Stimulated activated naive CD8-positive, alpha-beta T cell treated with anti-CD3 and anti-CD28 coated beads, Interleukin-15, amount 100 ng/mL, for 72 hours (primary cell): ENCODE results near the gene ONECUT1.
"Not testable (repeated sequence)": the region's sequence is repeated elsewhere in the genome, so short reads cannot be mapped to it uniquely, and the experiment has no call there.

ENCODE experiments used
- ATAC-seq: fragments of 150-1000 bp; cut with Tn5 transposase; 2 replicates; pipeline ENCODE4 v1.10.0; 2021; ENCODE audit warnings: mild to moderate bottlenecking, moderate library complexity
- DNase-seq, 2 donors: peaks; one replicate each; pipeline ENCODE4 v3.0.0; 2021 to 2022
- H3K27ac Mint-ChIP-seq, 2 donors: one replicate each; pipeline ENCODE4 v1.8.0; 2022; ENCODE audit warnings: mild to moderate bottlenecking in 2 of 2, mixed read lengths in 2 of 2, moderate library complexity in 2 of 2
- H3K27me3 Mint-ChIP-seq: one replicate; pipeline ENCODE4 v1.8.0; 2022; ENCODE audit warnings: mixed read lengths
- H3K4me1 Mint-ChIP-seq: one replicate; pipeline ENCODE4 v1.8.0; 2022; ENCODE audit warnings: mild to moderate bottlenecking, mixed read lengths
- H3K4me3 Mint-ChIP-seq, 2 donors: one replicate each; pipeline ENCODE4 v1.8.0; 2022; ENCODE audit warnings: mild to moderate bottlenecking in 2 of 2, mixed read lengths in 2 of 2, moderate library complexity in 1 of 2
- H3K9me3 Mint-ChIP-seq, 2 donors: one replicate each; pipeline ENCODE4 v1.8.0; 2022; ENCODE audit warnings: mixed read lengths in 2 of 2

The ONECUT1 gene

DNA sequence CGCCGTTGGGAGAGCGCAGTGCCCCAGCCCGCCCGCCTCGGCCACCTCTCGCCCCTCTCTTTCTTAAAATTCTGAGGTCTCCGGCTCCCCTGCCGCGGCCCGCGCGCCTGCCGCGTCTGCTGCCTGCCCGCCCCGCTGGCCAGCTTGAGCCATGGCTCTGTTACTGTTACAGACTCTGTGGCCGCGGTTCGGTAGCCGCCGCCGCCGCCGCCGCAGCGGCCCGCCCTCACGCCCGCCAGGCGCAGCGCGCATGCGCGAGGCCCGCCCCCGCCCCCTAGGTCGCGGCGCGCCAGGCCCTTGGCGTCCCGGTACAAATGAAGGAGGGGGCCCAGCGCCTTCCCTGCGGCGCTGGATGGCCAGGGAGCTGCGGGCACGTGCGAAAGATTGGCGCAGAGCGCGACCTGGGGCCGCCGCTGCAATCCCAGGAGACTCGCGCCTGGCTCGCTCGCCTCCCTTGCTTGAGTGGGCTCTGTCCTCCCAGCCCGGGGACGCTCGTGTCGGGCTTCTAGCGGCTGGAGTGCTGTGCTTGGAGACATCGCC is at the start of gene ONECUT1:
ONECUT1 (minus strand) TSS at position 168 of the 540 bp plus-strand sequence. CDS start 452 bp downstream, outside the sequence.
- DNase-seq (peak; percentile 48 to 62), ATAC-seq (peak; percentile 62)
- Mint-ChIP-seq H3K4me1 (peaks cover 66% of the 10 kb centered on the region), H3K27ac (no peak within 1 kb of the TSS), H3K9me3 (peaks cover 0 to 6% of the 10 kb centered on the region in 2 donors), H3K27me3 (peaks cover 100% of the 10 kb centered on the region), H3K4me3 (peak within 1 kb of the TSS; percentile 78 to 81)

DNA sequence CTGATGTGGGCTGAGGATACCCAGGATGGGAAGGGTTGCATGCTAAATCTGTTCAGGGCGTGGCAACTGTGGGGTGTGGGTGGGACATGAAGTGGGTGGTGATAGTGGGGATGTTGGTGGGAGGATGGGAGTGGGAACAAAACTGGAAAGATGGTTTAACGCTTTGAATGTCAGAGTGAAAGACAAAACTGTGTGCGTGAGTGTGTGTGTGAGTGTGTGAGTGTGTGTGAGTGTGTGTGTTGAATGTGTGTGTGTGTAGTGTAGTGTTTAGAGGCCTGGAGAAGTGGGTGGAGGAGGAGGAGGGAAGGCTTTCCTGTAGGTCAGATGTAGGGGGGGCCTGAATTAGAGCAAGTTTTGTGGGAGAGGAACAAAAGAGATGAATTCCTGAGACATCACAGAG is 44.2 kb upstream of the ONECUT1 start:
- ATAC-seq (no peak), DNase-seq (no peak)
- Mint-ChIP-seq H3K27ac (no peak overlapping the region), H3K9me3 (peaks cover 7 to 12% of the 10 kb centered on the region in 2 donors), H3K4me3 (no peak overlapping the region), H3K4me1 (no peaks in the 10 kb centered on the region), H3K27me3 (peaks cover 10% of the 10 kb centered on the region)

DNA sequence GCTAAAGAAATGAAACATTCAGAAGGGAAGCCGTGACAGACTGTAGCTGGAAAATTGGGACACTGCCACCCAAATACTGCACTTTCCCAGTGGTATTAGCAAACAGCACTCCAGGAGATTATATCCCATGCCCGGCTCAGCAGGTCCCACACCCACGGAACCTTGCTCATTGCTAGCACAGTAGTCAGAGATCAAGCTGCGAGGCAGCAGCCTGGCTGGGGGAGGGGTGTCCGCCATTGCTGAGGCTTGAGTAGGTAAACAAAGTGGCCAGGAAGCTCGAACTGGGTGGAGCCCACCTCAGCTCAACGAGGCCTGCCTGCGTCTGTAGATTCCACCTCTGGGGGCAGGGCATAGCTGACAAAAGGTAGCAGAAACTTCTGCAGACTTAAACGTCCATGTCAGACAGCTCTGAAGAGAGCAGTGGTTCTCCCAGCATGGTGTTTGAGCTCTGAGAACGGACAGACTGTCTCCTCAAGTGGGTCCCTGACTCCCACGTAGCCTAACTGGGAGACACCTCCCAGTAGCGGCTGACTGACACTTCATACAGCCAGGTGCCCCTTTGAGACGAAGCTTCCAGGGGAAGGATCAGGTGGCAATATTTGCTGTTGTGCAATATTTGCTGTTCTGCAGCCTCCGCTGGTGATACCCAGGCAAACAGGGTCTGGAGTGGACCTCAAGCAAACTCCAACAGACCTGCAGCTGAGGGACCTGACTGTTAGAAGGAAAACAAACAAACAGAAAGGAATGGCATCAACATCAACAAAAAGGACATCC is 34.2 kb upstream of the ONECUT1 start:
- peaks cover 33% of the 10 kb centered on the region for H3K27me3 Mint-ChIP-seq
- DNase-seq, H3K27ac Mint-ChIP-seq, H3K9me3 Mint-ChIP-seq, H3K4me3 Mint-ChIP-seq, ATAC-seq, H3K4me1 Mint-ChIP-seq: not testable (repeated sequence)

DNA sequence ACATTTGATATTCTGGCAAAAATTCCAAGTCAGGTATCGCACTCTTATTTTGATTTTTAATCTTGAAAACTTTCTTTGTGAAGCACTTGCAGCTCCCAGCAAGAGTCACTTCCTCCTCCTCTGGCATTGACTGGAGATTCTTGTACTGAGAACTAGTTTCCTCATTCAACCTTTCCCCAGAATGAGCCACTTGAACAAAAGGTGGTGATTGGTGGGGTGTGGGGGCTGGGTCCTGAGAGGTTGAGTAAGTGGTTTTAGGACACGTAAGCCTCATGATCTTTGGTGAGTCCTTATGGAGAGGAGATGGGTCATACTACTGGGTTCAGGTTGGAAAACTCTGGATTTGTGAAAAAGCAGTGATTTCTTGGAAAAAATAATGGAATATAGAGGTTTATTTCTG is 32.3 kb upstream of the ONECUT1 start:
- Mint-ChIP-seq H3K4me3 (no peak overlapping the region), H3K9me3 (peaks cover 0 to 4% of the 10 kb centered on the region in 2 donors), H3K27ac (no peak overlapping the region), H3K27me3 (peaks cover 52% of the 10 kb centered on the region), H3K4me1 (no peaks in the 10 kb centered on the region)
- no peak for ATAC-seq
- DNase-seq: no peak

DNA sequence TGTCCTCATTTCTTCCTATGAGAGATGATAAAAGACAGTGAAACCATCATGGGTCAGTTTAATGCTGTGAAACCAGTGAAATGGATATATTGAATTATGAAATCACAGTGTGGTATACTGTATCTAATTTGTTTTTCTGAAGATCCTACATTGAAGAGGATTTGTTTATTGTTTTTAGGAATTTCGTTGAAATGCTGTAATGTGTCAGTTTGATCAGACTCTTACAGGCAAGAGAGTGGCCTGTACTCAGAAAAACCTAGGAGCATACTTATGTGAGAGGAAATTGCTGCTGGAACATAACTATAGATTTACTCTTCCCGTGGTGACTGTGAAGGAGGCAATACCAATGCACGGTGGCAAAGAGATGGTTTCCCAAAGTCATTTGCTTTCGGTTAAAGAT is 29.1 kb upstream of the ONECUT1 start:
- Mint-ChIP-seq H3K9me3 (peaks cover 0 to 3% of the 10 kb centered on the region in 2 donors), H3K27me3 (peaks cover 52% of the 10 kb centered on the region), H3K4me1 (no peaks in the 10 kb centered on the region), H3K4me3 (no peak overlapping the region), H3K27ac (no peak overlapping the region)
- no peak for ATAC-seq
- no peak for DNase-seq

DNA sequence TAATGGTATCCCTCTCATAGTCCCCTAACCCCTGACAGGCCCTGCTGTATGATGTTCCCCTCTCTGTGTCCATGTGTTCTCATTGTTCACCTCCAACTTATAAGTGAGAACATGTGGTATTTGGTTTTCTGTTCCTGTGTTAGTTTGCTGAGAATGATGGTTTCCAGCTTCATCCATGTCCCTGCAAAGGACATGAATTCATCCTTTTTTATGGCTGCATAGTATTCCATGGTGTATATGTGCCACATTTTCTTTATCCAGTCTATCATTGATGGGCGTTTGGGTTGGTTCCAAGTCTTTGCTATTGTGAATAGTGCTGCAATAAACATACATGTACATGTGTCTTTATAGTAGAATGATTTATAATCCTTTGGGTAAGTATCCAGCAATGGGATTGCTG is 25.8 kb upstream of the ONECUT1 start:
- H3K27me3 Mint-ChIP-seq: peaks cover 57% of the 10 kb centered on the region
- not testable (repeated sequence) for DNase-seq, H3K9me3 Mint-ChIP-seq, ATAC-seq, H3K27ac Mint-ChIP-seq, H3K4me1 Mint-ChIP-seq, H3K4me3 Mint-ChIP-seq

DNA sequence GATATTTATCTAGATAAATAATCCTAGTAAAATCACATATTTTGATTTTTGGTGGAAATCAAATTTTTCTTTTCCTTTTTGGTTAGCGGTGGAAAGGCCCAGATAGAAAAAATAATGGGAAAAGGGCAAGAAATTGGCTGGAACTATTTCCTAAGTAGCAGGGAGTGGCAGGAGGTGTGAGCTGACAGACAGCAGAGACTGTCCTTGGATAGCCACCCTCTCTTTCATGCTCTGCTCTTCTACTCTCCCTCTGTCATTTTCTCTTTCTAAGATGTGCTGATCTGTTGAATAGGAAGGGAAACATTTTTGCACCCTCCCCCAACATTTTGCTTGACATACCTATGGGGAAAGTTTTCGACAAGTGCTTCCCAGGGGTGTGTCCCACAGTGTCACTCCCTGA is 18.9 kb upstream of the ONECUT1 start:
- ATAC-seq: no peak
- H3K27ac Mint-ChIP-seq: no peak overlapping the region
- H3K4me1 Mint-ChIP-seq: peaks cover 9% of the 10 kb centered on the region
- no peak for DNase-seq
- peaks cover 74% of the 10 kb centered on the region for H3K27me3 Mint-ChIP-seq
- H3K9me3 Mint-ChIP-seq: no peaks in the 10 kb centered on the region
- H3K4me3 Mint-ChIP-seq: no peak overlapping the region

DNA sequence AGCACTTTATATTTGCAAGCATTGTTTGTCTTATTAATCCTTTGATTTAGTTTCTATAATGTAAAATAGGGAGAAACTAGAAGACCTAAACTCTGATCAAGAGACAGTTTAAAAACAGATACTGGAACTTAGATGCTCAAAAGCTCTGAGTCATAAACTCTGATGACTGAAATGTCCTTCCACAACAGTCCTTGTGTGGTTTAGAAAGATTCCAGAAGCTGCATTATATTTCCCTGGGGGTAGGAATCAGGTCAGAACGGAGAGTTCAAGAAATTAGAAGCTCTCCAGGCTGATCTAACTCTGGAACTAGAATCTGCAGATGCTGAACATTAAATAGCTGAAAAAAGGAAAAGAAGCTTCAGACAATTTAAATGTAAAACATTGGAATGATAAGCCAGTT is 18.3 kb upstream of the ONECUT1 start:
- H3K4me1 Mint-ChIP-seq: peaks cover 15% of the 10 kb centered on the region
- DNase-seq: no peak
- H3K4me3 Mint-ChIP-seq: no peak overlapping the region
- peaks cover 74% of the 10 kb centered on the region for H3K27me3 Mint-ChIP-seq
- ATAC-seq: no peak
- H3K27ac Mint-ChIP-seq: no peak overlapping the region
- no peaks in the 10 kb centered on the region for H3K9me3 Mint-ChIP-seq

DNA sequence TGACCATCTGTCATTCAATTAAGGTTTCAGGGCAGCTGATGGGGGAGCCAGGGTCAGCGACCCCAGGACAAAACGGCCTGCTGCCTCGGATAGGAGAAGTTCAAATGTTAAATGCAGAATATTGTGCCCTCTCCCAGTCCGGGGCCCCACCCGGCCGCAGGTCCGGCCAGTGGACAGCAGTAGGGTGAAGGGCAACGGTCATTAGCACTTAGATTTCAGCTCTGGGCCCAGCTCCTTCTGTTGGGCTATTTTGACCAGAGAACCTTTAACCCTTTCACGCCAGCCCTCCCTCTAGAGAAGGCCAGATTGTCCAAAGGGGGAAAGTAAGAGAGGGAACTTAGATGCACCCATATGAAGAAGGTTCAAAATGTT is 16.1 kb upstream of the ONECUT1 start:
- H3K27me3 Mint-ChIP-seq: peaks cover 87% of the 10 kb centered on the region
- no peak overlapping the region for H3K27ac Mint-ChIP-seq
- peak overlapping the region in 1 of 2 donors; percentile 16 for H3K4me3 Mint-ChIP-seq
- no peak for ATAC-seq
- no peaks in the 10 kb centered on the region for H3K9me3 Mint-ChIP-seq
- no peak for DNase-seq
- H3K4me1 Mint-ChIP-seq: peaks cover 22% of the 10 kb centered on the region

DNA sequence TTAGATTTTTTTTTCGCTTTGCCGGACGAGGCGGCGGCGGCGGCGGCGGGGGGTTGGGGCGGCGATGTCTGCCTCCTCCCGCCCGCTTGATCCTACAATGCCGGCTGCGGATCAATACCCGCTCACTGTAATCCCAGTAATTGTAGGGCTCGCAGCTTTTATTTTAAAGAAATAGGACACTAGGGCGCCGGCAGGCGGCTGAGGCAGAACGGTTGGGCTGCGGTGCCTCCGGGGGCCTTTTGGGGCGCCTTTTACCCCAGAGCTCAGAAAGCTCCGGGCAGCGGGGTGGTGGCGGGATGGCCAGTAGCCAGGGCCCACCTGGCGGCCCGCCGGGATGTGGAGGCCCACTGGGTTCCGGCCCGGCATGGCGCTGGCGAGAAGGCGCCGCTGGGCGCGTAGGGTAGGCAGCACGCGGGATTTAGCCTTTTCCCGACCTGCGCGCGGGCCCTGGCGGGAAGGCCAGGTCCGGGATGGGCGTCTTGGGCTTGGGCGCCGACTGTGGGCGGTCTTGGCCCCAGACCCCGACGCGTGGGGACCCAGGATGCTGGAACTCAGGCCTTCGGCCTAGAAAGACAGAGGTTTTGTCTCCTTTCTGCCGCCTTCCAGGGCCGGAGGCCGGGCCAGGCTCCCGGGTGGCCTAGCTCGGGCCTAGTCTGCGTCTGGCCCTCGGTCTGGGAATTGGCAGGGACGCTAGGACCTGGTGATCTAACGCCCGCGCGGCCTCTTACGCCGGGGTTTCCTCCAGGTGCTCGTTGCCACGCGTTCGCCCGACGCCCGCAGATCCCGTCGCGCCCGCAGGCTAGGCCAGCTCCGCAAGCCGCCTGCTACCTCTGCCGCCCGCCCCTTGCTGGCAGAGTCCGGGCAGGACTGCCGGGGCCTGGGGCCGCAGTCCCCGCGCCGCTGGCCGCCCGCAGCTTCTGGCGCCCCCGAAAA is 15.5 kb upstream of the ONECUT1 start:
- ATAC-seq: peak; percentile 69
- Mint-ChIP-seq H3K4me3 (peak overlapping the region; percentile 55 to 64), H3K27ac (no peak overlapping the region), H3K4me1 (peaks cover 28% of the 10 kb centered on the region), H3K9me3 (no peaks in the 10 kb centered on the region), H3K27me3 (peaks cover 87% of the 10 kb centered on the region)
- peak in 1 of 2 donors; percentile 11 for DNase-seq

DNA sequence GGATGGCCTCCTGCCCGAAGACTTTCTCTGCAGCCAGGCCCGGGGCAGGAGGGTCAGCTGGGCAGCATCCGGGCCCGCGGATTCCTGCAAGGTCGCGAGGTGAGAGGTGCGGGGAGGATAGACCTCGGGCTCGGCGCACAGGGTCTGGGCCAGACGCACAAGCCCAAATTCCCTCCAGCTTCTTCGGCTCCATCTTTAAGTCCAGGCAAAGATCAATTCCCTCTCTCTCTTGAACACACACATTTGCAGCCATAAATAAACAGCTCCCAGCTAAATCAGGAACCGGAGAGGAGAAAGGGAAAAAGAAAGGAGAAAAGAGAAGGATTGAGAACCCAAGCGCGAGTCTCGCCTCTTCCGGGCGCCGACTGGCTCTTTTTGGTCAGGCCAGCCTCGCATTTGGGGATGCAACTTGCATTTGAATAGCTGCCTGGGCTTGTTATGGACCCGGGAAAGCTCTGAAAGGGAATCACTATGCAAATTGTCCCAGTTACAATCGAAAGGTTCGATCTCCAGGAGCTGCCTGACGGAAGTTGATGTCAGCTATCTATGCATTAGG is 14.5 kb upstream of the ONECUT1 start:
- Mint-ChIP-seq H3K9me3 (no peaks in the 10 kb centered on the region), H3K27me3 (peaks cover 87% of the 10 kb centered on the region), H3K4me1 (peaks cover 32% of the 10 kb centered on the region), H3K27ac (no peak overlapping the region), H3K4me3 (peak overlapping the region; percentile 74 to 89)
- ATAC-seq (no peak), DNase-seq (peak in 1 of 2 donors; percentile 1)

DNA sequence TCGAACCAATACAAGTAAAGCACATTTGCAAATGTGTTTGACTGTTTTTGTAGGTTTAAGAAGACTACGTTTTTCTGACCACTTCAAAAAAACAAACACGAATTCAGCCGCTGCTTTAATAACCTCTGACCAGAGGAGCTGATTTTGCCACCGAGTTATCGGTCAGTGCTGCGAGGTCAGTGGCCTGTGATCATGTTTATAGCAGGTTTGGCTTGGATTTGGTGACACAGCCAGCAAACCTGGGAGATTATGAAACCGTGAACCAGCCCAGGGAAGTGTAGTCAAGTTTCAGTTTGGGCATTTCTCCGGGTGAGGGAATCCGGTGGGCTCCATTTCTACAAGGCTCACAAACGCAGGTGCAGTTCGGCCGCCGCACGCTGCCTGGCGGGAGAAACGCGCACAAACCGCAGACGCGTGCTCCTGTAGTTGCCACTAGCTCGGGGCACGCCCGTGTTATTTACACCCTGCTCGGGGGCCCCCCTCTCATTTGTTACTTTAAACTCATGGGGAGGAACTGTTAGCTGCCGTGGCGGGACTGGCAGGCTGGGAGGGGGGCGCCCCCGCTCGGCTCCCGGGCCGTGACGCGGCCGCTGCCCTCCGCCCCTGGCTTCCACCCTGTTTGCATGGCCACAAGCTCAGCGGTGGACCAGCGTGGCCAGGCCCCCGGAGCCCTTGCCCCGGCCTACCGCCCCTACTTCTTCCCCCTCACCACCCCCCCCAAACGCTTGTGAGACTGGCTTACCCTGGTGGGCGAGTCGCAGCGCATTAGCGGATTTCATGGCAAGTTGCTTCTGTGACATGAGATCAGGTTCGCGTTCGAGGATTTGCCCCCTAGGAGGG is 13.6 kb upstream of the ONECUT1 start:
- ATAC-seq: no peak
- H3K4me3 Mint-ChIP-seq: peak overlapping the region; percentile 74 to 89

DNA sequence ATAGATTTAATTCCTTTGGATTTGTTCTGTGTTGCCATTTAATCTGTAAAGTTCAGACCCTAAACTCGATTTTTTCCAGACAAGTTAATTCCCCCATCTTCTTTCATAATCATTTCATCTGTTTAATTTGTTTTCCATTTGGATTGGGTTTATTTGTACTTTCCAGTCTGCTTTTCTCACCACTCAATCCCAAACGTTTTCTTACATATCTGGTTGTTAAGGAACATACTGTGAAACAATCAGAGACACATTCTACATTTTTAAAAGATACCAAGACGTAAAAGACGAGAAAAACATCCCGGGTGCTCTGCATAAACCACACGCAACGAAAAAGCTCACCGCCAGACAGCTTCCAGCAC is 13.0 kb upstream of the ONECUT1 start:
- Mint-ChIP-seq H3K4me1 (peaks cover 47% of the 10 kb centered on the region), H3K27ac (no peak overlapping the region), H3K9me3 (no peaks in the 10 kb centered on the region), H3K4me3 (peak overlapping the region in 1 of 2 donors; percentile 3), H3K27me3 (peaks cover 87% of the 10 kb centered on the region)
- ATAC-seq: no peak
- no peak for DNase-seq

More for the DNA sequence above, 13.6 kb upstream of the ONECUT1 start:
- DNase-seq: no peak
- Mint-ChIP-seq H3K27ac (no peak overlapping the region), H3K9me3 (no peaks in the 10 kb centered on the region), H3K4me1 (peaks cover 41% of the 10 kb centered on the region), H3K27me3 (peaks cover 87% of the 10 kb centered on the region)

DNA sequence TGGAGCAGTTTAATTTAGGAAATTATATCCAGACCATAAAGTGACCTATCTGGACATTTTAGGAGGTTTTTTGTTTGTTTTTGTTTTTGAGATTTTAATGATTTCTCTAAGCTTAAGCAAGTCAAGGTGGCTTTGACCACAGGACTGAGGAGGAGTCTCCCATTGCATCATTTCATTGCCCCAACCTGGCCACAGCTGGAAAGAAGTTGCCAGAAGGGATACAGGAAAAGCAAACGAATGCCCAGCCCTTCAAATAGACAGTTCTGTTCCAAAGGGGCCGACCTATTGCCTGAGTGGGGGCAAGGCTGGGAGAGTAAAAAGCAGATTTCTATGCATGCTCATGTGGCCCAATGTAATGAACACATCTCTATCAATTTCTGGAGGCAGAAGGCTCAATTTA is 12.0 kb upstream of the ONECUT1 start:
- Mint-ChIP-seq H3K4me3 (no peak overlapping the region), H3K27ac (no peak overlapping the region), H3K9me3 (no peaks in the 10 kb centered on the region), H3K27me3 (peaks cover 90% of the 10 kb centered on the region), H3K4me1 (peaks cover 55% of the 10 kb centered on the region)
- no peak for DNase-seq
- no peak for ATAC-seq

DNA sequence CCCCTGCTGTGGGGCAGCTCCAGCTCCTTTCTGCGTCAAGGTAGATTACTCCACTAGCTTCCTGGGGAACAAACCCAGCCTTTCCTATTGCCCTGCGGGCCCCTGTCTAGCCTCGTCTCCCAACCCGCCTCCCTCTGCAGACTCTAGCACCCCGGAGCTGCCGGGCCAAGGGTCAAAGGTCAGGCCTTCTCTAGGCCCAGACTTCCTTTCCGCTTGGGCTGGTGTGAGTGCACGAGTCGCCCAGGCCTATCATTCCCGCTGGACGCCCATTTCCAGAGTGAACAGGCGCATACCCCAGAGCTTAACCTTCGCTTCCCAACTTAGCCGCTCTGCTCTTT is 11.6 kb upstream of the ONECUT1 start:
- Mint-ChIP-seq H3K4me3 (no peak overlapping the region), H3K27ac (no peak overlapping the region), H3K27me3 (peaks cover 91% of the 10 kb centered on the region), H3K9me3 (no peaks in the 10 kb centered on the region), H3K4me1 (peaks cover 59% of the 10 kb centered on the region)
- ATAC-seq (no peak), DNase-seq (no peak)
